ENCODE data around the gene PXDN. TPM values are rescaled to one million over a fixed set of nuclear protein-coding genes. Genes with fewer than 3 reads are reported as not detected.

Gene PXDN
- total and polyA plus RNA-seq, 7 donors = 4.1 to 15.4 (median 9.4) TPM

- H3K36me3 ChIP-seq (ENCODE audit: insufficient read depth in 1 of 2, low read depth in 1 of 2) = no peaks in the 10 kb centered on the region
- WGBS, 3 donors = 84 to 89% (median 87%) methylated on average over 9 of the region's 9 CpGs
- TF ChIP-seq, protein P1, sequence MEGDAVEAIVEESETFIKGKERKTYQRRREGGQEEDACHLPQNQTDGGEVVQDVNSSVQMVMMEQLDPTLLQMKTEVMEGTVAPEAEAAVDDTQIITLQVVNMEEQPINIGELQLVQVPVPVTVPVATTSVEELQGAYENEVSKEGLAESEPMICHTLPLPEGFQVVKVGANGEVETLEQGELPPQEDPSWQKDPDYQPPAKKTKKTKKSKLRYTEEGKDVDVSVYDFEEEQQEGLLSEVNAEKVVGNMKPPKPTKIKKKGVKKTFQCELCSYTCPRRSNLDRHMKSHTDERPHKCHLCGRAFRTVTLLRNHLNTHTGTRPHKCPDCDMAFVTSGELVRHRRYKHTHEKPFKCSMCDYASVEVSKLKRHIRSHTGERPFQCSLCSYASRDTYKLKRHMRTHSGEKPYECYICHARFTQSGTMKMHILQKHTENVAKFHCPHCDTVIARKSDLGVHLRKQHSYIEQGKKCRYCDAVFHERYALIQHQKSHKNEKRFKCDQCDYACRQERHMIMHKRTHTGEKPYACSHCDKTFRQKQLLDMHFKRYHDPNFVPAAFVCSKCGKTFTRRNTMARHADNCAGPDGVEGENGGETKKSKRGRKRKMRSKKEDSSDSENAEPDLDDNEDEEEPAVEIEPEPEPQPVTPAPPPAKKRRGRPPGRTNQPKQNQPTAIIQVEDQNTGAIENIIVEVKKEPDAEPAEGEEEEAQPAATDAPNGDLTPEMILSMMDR (IDR thresholded peaks at IDR 0.05) = no peak
- no peak for ATAC-seq
- H3K27me3 ChIP-seq (ENCODE audit: insufficient read depth in 3 of 3, low read length in 2 of 3) = peaks cover 0 to 29% (median 3%) of the 10 kb centered on the region in 3 donors
- H3K4me3 ChIP-seq = no peak overlapping the region
- no peak overlapping the region for H3K27ac ChIP-seq
- H3K4me1 ChIP-seq = no peaks in the 10 kb centered on the region
- no peak for DNase-seq
- no peaks in the 10 kb centered on the region for H3K9me3 ChIP-seq
- intact Hi-C loops (cut with DNase I) = loop anchor here in 1 of 2 donors (5.0 kb wide), 1 partner anchor 68 kb away; no protein-coding TSS in a partner anchor
Measured at GRCh38 chr2:1749489-1750119, 5.3 kb upstream of the PXDN start.

- TF ChIP-seq, protein P1 (IDR thresholded peaks at IDR 0.05) = no peak
- intact Hi-C loops (cut with DNase I) = loop anchor here in 1 of 2 donors (5.0 kb wide), 1 partner anchor 68 kb away; no protein-coding TSS in a partner anchor
- WGBS, 3 donors = 76 to 83% (median 77%) methylated on average over 17 of the region's 17 CpGs
- Histone ChIP-seq H3K27ac (no peak overlapping the region), H3K36me3 (ENCODE audit: insufficient read depth in 1 of 2, low read depth in 1 of 2) (no peaks in the 10 kb centered on the region), H3K27me3 (ENCODE audit: insufficient read depth in 3 of 3, low read length in 2 of 3) (peaks cover 0 to 30% (median 3%) of the 10 kb centered on the region in 3 donors), H3K4me1 (no peaks in the 10 kb centered on the region), H3K4me3 (no peak overlapping the region), H3K9me3 (no peaks in the 10 kb centered on the region)
- ATAC-seq = no peak
- no peak for DNase-seq
Measured at GRCh38 chr2:1748741-1749488, 4.6 kb upstream of the PXDN start.

DNA sequence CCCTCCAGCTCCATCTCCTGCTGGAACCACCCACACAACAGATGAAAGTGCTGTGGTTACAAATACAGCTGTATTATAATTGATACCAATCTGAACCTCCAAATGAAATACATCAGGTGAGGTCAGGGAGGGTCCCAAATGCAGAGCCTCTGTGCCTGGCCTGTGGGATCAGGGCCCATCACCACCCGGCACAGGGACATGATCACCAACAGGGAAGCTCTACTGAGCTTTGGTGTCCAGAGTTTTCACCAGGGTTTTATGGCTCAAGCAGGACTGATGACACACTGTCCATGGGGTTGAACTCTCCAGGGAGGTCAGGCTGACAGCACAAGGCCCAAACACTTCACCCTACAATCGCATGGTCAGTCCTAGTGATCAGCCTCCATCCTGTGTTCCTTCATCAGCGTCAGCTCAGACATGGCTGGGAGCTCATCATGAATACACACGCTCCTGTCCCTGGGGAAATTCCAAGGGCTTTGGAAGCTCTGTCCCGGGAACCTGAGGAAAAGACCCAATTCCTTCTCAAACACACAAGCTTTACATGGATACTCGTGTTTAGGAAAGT is 3.9 kb upstream of the PXDN start:
- TF ChIP-seq, protein P1 (IDR thresholded peaks at IDR 0.05) = no peak
- 66 to 73% (median 67%) methylated on average over 6 of the region's 6 CpGs for WGBS, 3 donors
- Histone ChIP-seq H3K27me3 (ENCODE audit: insufficient read depth in 3 of 3, low read length in 2 of 3) (peaks cover 0 to 31% (median 3%) of the 10 kb centered on the region in 3 donors), H3K4me1 (peaks cover under 1% of the 10 kb centered on the region), H3K36me3 (ENCODE audit: insufficient read depth in 1 of 2, low read depth in 1 of 2) (no peaks in the 10 kb centered on the region), H3K9me3 (no peaks in the 10 kb centered on the region), H3K27ac (no peak overlapping the region), H3K4me3 (no peak overlapping the region)
- ATAC-seq (no peak), DNase-seq (no peak)
- intact Hi-C loops (cut with DNase I) = loop anchor here in 1 of 2 donors (5.0 kb wide), 1 partner anchor 69 kb away; no protein-coding TSS in a partner anchor

GRCh38 chr2:1747065-1747941 is 3.0 kb upstream of the PXDN start:
- Histone ChIP-seq H3K27ac (no peak overlapping the region), H3K4me1 (peaks cover 7% of the 10 kb centered on the region), H3K27me3 (ENCODE audit: insufficient read depth in 3 of 3, low read length in 2 of 3) (peaks cover 0 to 41% (median 3%) of the 10 kb centered on the region in 3 donors), H3K4me3 (no peak overlapping the region), H3K9me3 (no peaks in the 10 kb centered on the region), H3K36me3 (ENCODE audit: insufficient read depth in 1 of 2, low read depth in 1 of 2) (no peaks in the 10 kb centered on the region)
- TF ChIP-seq, protein P1 (IDR thresholded peaks at IDR 0.05) = no peak
- intact Hi-C loops (cut with DNase I) = loop anchor here in 1 of 2 donors (5.0 kb wide), 1 partner anchor 70 kb away; no protein-coding TSS in a partner anchor
- 81 to 88% (median 85%) methylated on average over 26 of the region's 26 CpGs for WGBS, 3 donors
- ATAC-seq (no peak), DNase-seq (peak in 1 of 2 donors; percentile 42)
